Fibroblast of the aortic adventitia (primary cell): ENCODE data around the gene SLC9A9. TPM values are rescaled to one million over a fixed set of nuclear protein-coding genes. Genes with fewer than 3 reads are reported as not detected.
"Not testable (repeated sequence)": the region's sequence is repeated elsewhere in the genome, so short reads cannot be mapped to it uniquely, and the experiment has no call there.

ENCODE experiments used
- DNase-seq: peaks from one replicate; pipeline ENCODE4 v3.0.0-alpha.2; 2010; ENCODE audit warnings: low read depth
- H3K4me3 ChIP-seq: 2 replicates; pipeline ENCODE4 v1.5.1; 2011; ENCODE audit warnings: low read depth, mild to moderate bottlenecking, control low read depth, low read length, moderate library complexity
- CTCF ChIP-seq: IDR thresholded peaks from 2 replicates; pipeline ENCODE4 v1.5.1; 2011; ENCODE audit warnings: mild to moderate bottlenecking, low read length, control low read depth, inconsistent platforms; ENCODE audit not compliant: insufficient read depth
- total RNA-seq: library from RNA; depleted of rRNA; stranded (reverse); fragments of >200 nt; gene quantifications from 2 replicates; pipeline ENCODE4 v1.2.3, GENCODE V29; 2012; ENCODE audit warnings: low replicate concordance

Gene SLC9A9
- total RNA-seq, 1 donor = 23.8 TPM

- DNase-seq = peak; percentile 6
- H3K4me3 ChIP-seq = no peak overlapping the region
- TF ChIP-seq CTCF = no peak
Measured at GRCh38 chr3:143436231-143436930, 411.9 kb downstream of the SLC9A9 start.

DNA sequence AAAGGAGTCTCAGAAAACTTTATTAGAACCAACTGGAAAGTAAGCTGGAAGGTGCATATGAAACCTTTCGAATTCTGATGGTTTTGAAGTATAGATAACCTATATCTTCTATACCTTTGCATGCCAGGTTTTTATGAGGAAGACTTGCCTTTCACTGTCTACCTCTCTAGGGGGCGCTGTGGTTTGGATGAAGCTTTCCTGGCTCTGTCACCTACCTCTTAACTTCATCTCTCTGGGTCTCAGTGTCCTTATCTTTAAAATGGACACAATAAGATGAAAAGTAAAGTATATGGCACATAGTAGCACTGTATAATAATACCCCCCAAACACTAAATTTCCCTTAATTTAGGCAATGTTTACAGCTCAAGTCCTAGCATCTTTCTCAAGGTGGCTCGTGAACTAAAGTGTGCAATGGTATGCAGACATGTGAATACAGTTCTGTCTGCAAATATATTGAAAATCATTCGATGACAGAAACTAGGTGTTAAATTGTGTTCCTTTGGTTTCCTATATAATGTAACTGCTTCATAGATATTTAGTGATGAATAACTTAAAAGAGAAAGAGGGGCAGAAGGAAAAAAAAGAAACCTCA lies 414.4 kb downstream of the SLC9A9 start:
- H3K4me3 ChIP-seq = no peak overlapping the region
- TF ChIP-seq CTCF = peak; percentile 35
- no peak for DNase-seq

GRCh38 chr3:143431298-143431697 lies 417.0 kb downstream of the SLC9A9 start:
- not testable (repeated sequence) for H3K4me3 ChIP-seq, DNase-seq

DNA sequence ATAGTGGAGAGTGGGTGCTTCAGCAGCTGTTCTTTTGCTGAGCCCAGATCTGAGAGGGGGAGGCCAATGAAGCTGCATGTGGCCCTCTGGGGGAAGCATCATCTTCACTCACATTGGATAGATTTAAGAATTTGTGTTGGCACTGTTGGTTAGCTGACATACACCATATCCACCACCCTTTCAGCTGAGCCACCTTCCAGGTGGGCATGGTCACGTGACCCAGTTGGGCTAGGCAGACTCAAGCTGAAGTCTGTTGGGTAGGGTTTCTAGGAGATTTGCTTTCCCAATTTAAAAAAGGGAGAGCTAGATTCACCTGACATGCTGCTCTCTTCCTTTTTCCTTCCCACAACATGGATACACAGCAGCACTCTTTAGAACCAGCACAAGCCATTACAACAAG lies 417.7 kb downstream of the SLC9A9 start:
- no peak for DNase-seq

GRCh38 chr3:143429628-143430514 lies 418.4 kb downstream of the SLC9A9 start:
- no peak overlapping the region for H3K4me3 ChIP-seq
- TF ChIP-seq CTCF = no peak
- DNase-seq = peak; percentile 29

More for the DNA sequence above, 417.7 kb downstream of the SLC9A9 start:
- no peak overlapping the region for H3K4me3 ChIP-seq
- no peak for TF ChIP-seq CTCF

DNA sequence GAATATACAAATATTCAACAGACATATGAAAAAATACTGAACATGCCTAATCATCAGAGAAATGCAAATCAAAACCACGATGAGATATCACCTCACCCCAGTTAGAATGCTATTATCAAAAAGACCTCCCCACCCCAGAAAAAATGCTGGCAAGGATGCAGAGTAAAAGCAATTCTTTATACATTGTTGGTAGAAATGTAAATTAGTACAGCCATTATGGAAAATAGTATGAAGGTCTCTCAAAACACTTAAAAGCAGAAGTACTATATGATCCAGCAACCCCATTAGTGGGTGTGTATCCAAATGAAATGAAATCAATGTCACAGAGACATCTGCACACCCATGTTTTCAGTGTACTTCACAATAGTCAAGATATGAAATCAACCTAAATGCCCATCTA lies 420.0 kb downstream of the SLC9A9 start:
- TF ChIP-seq CTCF = no peak
- DNase-seq = no peak
- no peak overlapping the region for H3K4me3 ChIP-seq

DNA sequence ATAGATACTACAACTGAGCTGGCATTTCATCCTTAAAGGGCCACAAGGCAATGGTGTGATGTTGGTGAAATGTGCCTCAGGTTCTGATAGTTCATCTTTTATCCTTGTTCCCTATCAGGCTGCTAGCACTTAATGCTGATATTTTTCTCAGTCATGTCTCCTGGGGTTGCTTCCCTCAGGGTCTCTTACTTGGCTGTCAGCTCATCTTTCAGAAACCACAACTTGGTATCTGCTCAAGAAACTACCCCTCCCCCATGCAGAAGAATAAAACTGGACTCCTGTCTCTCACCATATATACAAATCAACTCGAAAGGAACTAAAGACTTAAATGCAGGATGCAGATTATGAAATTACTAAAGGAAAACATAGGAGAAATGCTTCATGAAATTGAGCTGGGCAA lies 420.6 kb downstream of the SLC9A9 start:
- no peak overlapping the region for H3K4me3 ChIP-seq
- TF ChIP-seq CTCF = no peak
- DNase-seq = no peak
